Astrocyte of the spinal cord (primary cell): ENCODE measurements around the gene NEU2.

Experiments
- DNase-seq: peaks from one replicate; pipeline ENCODE4 v3.0.0; 2011; ENCODE audit warnings: low read depth, low spot score
- H3K4me3 ChIP-seq: 2 replicates; pipeline ENCODE4 v1.5.1; 2011; ENCODE audit warnings: low read depth, mild to moderate bottlenecking, low read length, moderate library complexity
- in situ Hi-C: cut with HindIII; loops from 2 replicates; pipeline ENCODE4 v1.10.0; 2017; ENCODE audit warnings: low sequenced_read_pairs
- TF ChIP-seq, protein P1 (sequence below): IDR thresholded peaks from 2 replicates; pipeline ENCODE4 v1.5.1; 2012; ENCODE audit warnings: low read depth, mild to moderate bottlenecking, low read length, inconsistent platforms

Gene NEU2

DNA sequence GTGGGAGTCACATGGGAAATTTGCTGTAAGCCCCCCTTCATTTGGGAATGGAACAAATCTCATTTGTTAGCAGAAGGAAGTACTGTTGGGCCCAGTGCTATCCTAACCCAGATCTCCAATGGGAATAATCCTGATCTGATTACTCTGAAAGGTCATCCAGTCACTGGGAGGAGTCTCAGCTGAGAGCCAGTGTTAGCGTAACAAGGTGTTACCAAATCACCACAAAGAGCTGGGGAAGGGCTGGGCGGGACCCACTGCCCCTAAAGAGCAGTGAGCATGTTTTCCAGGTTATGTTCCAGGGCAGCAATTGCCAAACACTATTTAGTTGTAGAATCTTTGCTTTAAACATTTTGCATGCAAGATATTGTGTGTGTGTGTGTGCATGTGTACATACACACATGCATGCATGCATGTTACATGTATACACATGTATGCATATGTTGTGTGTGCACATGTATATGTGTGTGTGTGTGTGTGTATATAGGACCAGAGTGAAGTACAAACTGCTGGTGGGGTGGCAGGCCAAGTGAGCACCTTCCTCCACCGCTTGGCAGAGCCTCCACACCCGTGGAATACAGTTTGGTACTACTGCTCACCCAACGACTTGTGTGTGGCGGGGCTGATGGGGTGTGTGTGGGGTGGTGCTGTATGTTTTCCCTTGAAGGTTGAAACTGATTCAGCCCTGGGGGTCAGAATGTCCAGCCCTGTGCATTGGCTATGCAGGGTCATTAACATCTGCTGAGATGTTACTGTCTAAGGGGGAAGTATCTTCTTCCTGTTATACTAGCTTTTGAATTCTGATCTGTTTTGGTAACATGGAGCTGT is 42.9 kb downstream of the NEU2 start:
- in situ Hi-C loops: no loop called here
- H3K4me3 ChIP-seq: no peak overlapping the region
- TF ChIP-seq, protein P1, sequence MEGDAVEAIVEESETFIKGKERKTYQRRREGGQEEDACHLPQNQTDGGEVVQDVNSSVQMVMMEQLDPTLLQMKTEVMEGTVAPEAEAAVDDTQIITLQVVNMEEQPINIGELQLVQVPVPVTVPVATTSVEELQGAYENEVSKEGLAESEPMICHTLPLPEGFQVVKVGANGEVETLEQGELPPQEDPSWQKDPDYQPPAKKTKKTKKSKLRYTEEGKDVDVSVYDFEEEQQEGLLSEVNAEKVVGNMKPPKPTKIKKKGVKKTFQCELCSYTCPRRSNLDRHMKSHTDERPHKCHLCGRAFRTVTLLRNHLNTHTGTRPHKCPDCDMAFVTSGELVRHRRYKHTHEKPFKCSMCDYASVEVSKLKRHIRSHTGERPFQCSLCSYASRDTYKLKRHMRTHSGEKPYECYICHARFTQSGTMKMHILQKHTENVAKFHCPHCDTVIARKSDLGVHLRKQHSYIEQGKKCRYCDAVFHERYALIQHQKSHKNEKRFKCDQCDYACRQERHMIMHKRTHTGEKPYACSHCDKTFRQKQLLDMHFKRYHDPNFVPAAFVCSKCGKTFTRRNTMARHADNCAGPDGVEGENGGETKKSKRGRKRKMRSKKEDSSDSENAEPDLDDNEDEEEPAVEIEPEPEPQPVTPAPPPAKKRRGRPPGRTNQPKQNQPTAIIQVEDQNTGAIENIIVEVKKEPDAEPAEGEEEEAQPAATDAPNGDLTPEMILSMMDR: no peak
- DNase-seq: no peak

DNA sequence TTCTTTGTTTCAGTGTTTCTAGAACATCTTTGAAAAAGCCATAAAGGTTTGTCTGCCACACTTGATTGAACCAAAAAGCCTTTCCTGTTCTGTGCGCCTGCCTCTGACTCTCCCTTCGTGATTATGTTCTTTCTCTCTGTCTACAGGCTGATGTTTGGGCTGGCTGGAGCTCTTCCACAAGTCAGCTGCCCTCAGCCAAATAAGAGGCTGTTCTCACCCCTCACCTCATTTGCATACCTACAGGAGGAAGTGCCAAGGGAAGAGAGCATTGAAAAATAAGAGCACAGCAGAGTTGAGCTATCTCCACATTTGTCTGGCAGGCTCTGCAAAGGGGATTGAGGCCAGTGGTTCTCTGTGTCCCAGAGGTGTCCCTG is 43.5 kb downstream of the NEU2 start:
- in situ Hi-C loops: no loop called here
- no peak overlapping the region for H3K4me3 ChIP-seq
- no peak for DNase-seq
- TF ChIP-seq, protein P1: no peak

DNA sequence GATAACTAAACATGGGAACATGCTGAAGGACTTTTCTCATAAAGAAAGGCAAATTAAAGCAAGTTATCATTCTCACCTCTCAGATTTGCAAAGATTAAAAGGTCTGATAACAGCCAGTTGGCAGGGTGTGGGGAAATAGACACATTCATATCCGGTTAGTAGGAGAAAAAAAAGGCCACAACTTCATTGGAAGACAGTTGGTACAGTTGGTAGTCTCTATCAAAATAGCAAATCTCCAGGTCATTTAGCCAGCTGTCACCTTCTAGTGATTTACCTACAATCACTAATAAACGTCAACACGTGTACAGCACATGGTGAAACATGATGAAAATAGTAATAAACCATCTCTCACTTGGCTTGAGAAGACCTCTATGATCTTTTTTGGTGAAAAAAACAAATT is 44.3 kb downstream of the NEU2 start:
- DNase-seq: no peak
- in situ Hi-C loops: no loop called here

DNA sequence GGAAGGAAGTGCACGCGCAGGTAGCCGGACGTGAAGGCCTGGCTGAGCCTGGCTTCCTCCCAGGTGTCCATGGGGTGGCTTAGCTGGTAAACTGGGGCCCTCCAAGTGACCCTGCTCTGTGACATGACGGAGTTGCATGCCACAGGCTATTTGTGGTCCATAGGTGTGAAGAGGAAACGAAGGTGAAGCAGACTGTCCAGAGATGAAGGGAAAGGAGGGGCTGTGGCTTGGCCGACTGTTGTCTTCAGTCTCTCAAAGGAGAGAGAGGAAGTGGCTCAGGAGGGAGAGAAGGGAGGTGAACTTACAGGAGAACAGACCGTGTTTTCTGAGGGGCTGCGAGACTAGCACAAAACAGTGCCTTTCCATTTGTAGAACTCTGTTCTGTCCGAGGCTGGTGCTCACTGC is 47.0 kb downstream of the NEU2 start:
- DNase-seq: no peak
- TF ChIP-seq, protein P1: no peak
- no peak overlapping the region for H3K4me3 ChIP-seq
- in situ Hi-C loops: no loop called here

More for the DNA sequence above, 44.3 kb downstream of the NEU2 start:
- no peak overlapping the region for H3K4me3 ChIP-seq
- TF ChIP-seq, protein P1: no peak

DNA sequence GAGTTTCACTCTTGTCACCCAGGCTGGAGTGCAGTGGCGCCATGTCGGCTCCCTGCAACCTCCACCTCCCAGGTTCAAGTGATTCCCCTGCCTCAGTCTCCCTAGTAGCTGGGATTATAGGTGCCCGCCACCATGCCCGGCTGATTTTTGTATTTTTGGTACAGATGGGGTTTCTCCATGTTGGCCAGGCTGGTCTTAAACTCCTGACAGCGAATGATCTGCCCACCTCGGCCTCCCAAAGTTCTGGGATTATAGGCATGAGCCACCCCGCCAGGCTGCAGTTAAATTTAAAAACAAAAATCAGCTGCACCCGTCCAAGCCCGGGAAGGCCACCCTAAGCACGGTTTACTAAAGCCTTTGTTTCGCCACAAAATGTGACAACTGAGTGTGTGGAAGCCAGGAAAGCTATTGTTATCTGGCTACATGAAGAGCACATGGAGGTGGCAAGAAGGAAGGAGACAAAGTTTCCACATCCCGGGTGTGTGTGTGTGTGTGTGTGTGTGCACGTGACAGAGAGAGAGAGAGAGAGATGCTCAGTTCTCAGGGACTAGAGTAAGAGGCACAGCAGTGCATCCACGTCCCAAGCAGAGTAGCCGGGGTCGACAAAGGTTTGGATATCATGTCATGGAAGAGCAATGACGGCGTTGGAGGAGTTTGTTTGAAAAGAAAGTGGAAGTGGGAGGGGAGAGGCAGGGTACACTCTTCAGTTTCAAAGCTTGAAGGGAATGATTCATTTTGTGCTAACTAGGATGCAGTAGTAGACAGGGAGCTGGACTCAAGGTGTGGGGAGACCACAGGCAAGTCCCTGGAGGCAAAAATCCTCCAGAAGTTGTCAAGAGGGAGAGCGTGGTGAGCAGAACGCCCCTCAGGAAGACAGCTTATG is 47.7 kb downstream of the NEU2 start:
- no peak for DNase-seq
- TF ChIP-seq, protein P1: no peak
- in situ Hi-C loops: no loop called here
- H3K4me3 ChIP-seq: no peak overlapping the region

DNA sequence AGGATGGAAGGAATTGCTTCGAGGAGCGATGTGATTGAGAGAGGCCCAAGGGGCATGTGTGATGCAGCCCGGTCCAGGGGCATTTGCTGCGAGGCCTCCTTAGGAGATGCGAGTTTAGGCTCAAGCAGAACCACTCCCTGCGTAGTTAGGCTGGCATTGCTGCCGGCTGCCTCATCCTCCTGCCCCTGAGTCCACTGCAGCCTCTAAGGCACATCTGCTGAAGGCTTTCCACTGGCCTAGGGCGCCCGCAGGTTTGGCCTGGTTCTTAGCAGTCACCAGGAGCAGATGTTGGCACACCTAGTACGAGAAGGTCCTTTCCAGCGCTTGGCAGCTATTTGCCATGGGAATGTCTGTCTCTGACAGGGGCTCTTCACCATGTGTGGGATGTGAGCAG is 48.4 kb downstream of the NEU2 start:
- TF ChIP-seq, protein P1: no peak
- DNase-seq: no peak
- no peak overlapping the region for H3K4me3 ChIP-seq
- in situ Hi-C loops: no loop called here
